Colon (tissue), 2 donors: ENCODE measurements around the gene MYPOP.

Experiments used
- FAIRE-seq: peaks from 2 replicates; lab custom pipeline; 2012; peaks lifted over from hg19 to GRCh38; lab: Jason Lieb, UNC
- donor health status: control.
- donor health status: control.

Gene MYPOP

DNA sequence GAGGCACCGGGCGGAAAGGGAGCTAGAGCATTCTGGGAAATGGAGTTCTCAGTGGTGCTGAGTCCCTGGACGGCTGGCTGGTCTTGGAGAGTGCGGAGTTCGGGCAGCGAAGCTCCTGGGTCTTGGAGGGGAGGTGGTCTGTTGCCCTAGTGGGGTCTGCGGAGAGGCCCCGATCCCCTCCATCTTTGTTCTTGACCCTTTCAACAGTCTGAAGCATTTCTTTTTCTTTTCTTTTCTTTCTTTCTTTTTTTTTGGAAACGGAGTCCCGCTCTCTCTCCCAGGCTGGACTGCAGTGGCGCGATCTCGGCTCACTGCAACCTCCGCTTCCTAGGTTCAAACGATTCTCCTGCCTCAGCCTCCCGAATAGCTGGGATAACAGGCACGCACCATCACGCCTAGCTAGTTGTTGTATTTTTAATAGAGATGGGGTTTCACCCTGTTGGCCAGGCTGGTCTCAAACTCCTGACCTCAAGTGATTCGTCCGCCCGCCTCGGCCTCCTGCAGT lies 39.0 kb downstream of the MYPOP start:
- FAIRE-seq = no peak

DNA sequence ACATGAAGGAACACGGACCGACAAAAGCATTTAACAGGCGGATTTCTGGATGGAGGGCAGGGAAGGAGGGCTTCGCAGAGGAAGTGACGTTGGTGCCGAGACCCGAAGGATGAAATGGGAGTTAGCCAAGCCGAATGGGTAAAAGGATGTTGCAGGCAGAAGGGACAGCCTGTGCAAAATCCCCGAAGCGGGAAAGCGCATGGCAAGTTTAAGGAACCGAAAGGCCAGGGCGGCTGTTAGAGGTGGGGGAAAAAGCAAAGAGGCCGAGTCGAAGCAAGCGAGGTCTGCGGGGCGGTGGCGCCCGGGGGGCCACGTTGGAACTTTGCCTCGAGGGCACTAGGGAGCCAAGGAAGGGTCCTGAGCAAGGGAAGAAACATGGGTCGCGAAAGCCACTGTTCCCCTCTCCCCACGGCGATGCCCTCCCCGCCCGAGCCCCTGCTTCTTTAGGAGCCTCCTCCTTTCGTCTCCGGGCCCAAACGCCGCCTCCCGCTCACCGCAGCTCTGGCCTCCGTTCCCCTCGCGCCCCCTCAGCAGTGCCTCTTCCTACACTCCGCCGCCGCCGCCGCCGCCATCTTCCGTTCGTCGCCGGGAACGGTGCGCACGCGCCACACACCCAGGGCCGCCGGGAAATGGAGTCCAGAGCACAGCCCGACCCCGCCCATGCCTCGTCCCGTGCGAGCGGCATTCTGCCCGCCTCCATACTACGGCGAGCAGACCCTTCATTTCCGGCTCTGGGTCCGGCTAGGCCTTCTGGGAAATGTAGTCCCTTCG lies 39.7 kb downstream of the MYPOP start, which contains the start of gene SYMPK:
SYMPK (minus strand) TSS at position 584 of the 771 bp plus-strand sequence. CDS start 8,652 bp downstream, outside the sequence.
- FAIRE-seq = peak; percentile 73

GRCh38 chr19:45862271-45862563 lies 40.2 kb downstream of the MYPOP start:
- no peak for FAIRE-seq

GRCh38 chr19:45860359-45861259 lies 41.8 kb downstream of the MYPOP start:
- no peak for FAIRE-seq

GRCh38 chr19:45854167-45854778 lies 48.1 kb downstream of the MYPOP start:
- no peak for FAIRE-seq

DNA sequence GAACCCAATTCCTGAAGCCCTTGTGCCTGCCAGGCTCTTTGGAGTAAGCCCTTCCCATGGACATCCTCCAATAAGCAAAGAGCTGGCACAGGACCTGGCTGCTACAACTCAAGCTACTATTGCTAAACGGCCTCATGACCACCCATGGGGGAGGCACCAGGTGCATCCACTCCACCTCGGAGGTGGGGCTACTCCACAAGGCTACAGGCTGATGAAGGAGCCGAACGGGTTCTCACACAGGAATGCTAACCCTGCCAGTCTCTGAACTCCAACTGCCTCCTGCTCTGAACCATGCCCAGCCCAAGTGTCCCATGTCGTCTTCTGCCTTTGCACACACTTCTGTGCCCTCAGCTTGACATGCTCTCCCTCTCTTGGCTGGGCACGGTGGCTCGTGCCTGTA lies 49.4 kb downstream of the MYPOP start:
- FAIRE-seq = no peak

GRCh38 chr19:45852145-45852750 lies 50.2 kb downstream of the MYPOP start:
- FAIRE-seq = no peak

DNA sequence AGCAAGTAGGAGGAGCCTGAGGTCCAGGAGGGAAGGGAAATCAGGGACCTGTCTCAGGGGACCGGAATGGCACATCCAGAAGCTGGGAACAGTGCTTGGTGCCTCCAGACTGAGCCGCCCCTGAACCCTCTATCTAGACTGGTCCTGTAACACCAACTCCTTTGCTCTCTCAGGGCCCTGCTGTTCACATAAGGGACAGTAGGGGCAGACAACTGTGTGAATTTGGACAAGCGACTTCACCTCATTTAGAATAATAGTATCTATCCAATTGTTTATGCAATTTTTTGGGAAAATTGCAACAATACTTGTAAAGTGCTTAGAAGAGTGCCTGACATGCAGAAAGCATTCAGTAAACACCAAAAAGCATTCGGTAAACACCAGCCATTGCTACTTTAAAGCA lies 53.5 kb downstream of the MYPOP start:
- no peak for FAIRE-seq

- no peak for FAIRE-seq
These were observed 54.8 kb downstream of the MYPOP start for GRCh38 chr19:45847663-45848062.

- no peak for FAIRE-seq
These were observed 60.2 kb downstream of the MYPOP start for GRCh38 chr19:45842198-45842597.
